ENCODE measurements around the gene FBXO46.

The FBXO46 gene

GRCh38 chr19:45681391-45682015 lies 49.2 kb downstream of the FBXO46 start:
- FAIRE-seq = no peak

- no peak for FAIRE-seq
Observed at GRCh38 chr19:45677351-45678230, 53.1 kb downstream of the FBXO46 start.

- no peak for FAIRE-seq
Observed at GRCh38 chr19:45676851-45677263, 53.8 kb downstream of the FBXO46 start.

GRCh38 chr19:45674946-45675345 lies 55.8 kb downstream of the FBXO46 start:
- no peak for FAIRE-seq

- no peak for FAIRE-seq
Observed at GRCh38 chr19:45670670-45671453, 59.8 kb downstream of the FBXO46 start.

- FAIRE-seq = no peak
Observed at GRCh38 chr19:45668342-45668871, 62.3 kb downstream of the FBXO46 start.

- no peak for FAIRE-seq
Observed at GRCh38 chr19:45667620-45668341, 62.9 kb downstream of the FBXO46 start, which contains the start of gene GIPR. Gene GIPR (plus strand): TSS chr19:45668221. CDS start chr19:45669521, 1,300 bp downstream.

GRCh38 chr19:45664575-45664974 lies 66.1 kb downstream of the FBXO46 start:
- FAIRE-seq = no peak

- no peak for FAIRE-seq
Observed at GRCh38 chr19:45663800-45664199, 66.9 kb downstream of the FBXO46 start.

GRCh38 chr19:45660636-45661035 lies 70.1 kb downstream of the FBXO46 start:
- FAIRE-seq = no peak
